A673 (cell line): ENCODE results near the gene ZNF579. TPM values are rescaled to one million over a fixed set of nuclear protein-coding genes. Genes with fewer than 3 reads are reported as not detected.

Experiments used
- BruUV-seq: library from RNA; stranded (reverse); fragments of 400-500 nt; replicated peaks from 2 replicates; lab custom pipeline; 2021; lab: Mats Ljungman, UMichigan
- CTCF ChIA-PET: fragments of 300-600 bp; sonication (Branson Sonifier 250); formaldehyde crosslinking; loops from one replicate; lab custom pipeline; 2022; ENCODE audit warnings: antibody characterized with exemption; lab: Charles Lee
- POLR2A ChIA-PET: fragments of 300-600 bp; sonication (Branson Sonifier 250); formaldehyde crosslinking; loops from one replicate; lab custom pipeline; 2022; ENCODE audit warnings: antibody characterized with exemption; ENCODE audit not compliant: low non-redundant PET; lab: Charles Lee
- DNase-seq: peaks from one replicate; pipeline ENCODE4 v3.0.0-alpha.2; 2015; ENCODE audit warnings: low spot score
- H3K27ac ChIP-seq: fragments of 200-600 bp; sonication (generic); 2 replicates; pipeline ENCODE4 v1.5.1; 2016; ENCODE audit warnings: mixed run types, low read depth, mild to moderate bottlenecking, mixed read lengths, antibody characterized with exemption, low read length; ENCODE audit not compliant: poor library complexity, severe bottlenecking
- H3K27me3 ChIP-seq: fragments of 200-600 bp; sonication (generic); replicated peaks from 2 replicates; pipeline ENCODE4 v1.6.1; 2017; ENCODE audit warnings: mixed run types, low read depth, mild to moderate bottlenecking, mixed read lengths, antibody characterized with exemption, low read length; ENCODE audit not compliant: insufficient read depth, poor library complexity
- H3K36me3 ChIP-seq: fragments of 200-600 bp; sonication (generic); 2 replicates; pipeline ENCODE4 v1.6.1; 2016; ENCODE audit warnings: mixed run types, mild to moderate bottlenecking, mixed read lengths, antibody characterized with exemption, low read length; ENCODE audit not compliant: insufficient read depth, poor library complexity, severe bottlenecking
- H3K4me1 ChIP-seq: fragments of 200-600 bp; sonication (generic); 2 replicates; pipeline ENCODE4 v1.6.1; 2017; ENCODE audit warnings: mixed run types, mild to moderate bottlenecking, mixed read lengths, antibody characterized with exemption, low read length; ENCODE audit not compliant: insufficient read depth, poor library complexity, severe bottlenecking
- H3K4me3 ChIP-seq: fragments of 200-600 bp; sonication (generic); 2 replicates; pipeline ENCODE4 v1.5.1; 2016; ENCODE audit warnings: low read depth, mixed run types, mild to moderate bottlenecking, mixed read lengths, low read length; ENCODE audit not compliant: poor library complexity, severe bottlenecking
- H3K9me3 ChIP-seq: fragments of 200-600 bp; sonication (generic); 2 replicates; pipeline ENCODE4 v1.6.1; 2016; ENCODE audit warnings: mixed run types, low read depth, mild to moderate bottlenecking, mixed read lengths, antibody characterized with exemption, low read length; ENCODE audit not compliant: poor library complexity, severe bottlenecking
- EZH2 ChIP-seq: fragments of 200-600 bp; sonication (generic); IDR thresholded peaks from 2 replicates; pipeline ENCODE4 v1.6.1; 2017; ENCODE audit warnings: borderline replicate concordance, low read depth, mild to moderate bottlenecking, mixed read lengths, antibody characterized with exemption, low read length; ENCODE audit not compliant: poor library complexity, severe bottlenecking
- intact Hi-C: fragments of 100-400 bp; cut with micrococcal nuclease; formaldehyde crosslinking; loops from one replicate; pipeline ENCODE4 v1.10.0; 2022; ENCODE audit not compliant: unreplicated experiment
- total RNA-seq: library from RNA; stranded (reverse); gene quantifications from 2 replicates; pipeline ENCODE4 v1.2.3, GENCODE V29; 2021
- TF ChIP-seq, protein P1 (sequence below): fragments of 300-800, 200-600 bp; sonication (generic); conservative IDR thresholded peaks from 2 replicates; pipeline ENCODE4 v1.5.1; 2017; ENCODE audit warnings: low read depth, mild to moderate bottlenecking, antibody characterized with exemption, low read length, moderate library complexity, mixed read lengths

ZNF579 gene
- total RNA-seq, 1 experiment from 2014 or later, result 27.5 TPM

DNA sequence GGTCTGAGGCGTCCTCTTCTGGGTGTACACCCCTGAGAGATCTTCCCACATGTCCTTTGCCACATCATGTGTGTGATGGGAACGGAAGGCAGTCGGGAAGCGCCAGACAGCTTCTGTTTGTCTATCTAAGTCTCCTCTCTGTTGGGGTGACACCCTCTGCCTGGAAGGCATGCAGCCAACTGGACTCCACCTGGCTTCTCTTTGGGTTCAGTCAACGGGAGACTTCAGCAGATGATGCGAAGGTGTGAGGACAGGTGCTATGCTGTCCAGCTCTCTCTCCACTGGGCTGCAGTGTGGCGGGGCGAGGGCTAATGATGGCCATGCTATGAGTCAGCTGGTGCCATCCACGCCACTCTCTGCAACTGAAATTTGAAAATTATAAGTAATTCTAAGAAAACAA is 21.0 kb downstream of the ZNF579 start:
- ChIA-PET POLR2A (no interaction called here), CTCF (no interaction called here)
- Histone ChIP-seq H3K27ac (no peak overlapping the region), H3K4me1 (no peaks in the 10 kb centered on the region), H3K36me3 (no peaks in the 10 kb centered on the region), H3K27me3 (peaks cover 3% of the 10 kb centered on the region), H3K9me3 (no peaks in the 10 kb centered on the region), H3K4me3 (no peak overlapping the region)
- intact Hi-C loops, result no loop called here
- no peak for DNase-seq
- TF ChIP-seq EZH2, result no peak
- TF ChIP-seq, protein P1, sequence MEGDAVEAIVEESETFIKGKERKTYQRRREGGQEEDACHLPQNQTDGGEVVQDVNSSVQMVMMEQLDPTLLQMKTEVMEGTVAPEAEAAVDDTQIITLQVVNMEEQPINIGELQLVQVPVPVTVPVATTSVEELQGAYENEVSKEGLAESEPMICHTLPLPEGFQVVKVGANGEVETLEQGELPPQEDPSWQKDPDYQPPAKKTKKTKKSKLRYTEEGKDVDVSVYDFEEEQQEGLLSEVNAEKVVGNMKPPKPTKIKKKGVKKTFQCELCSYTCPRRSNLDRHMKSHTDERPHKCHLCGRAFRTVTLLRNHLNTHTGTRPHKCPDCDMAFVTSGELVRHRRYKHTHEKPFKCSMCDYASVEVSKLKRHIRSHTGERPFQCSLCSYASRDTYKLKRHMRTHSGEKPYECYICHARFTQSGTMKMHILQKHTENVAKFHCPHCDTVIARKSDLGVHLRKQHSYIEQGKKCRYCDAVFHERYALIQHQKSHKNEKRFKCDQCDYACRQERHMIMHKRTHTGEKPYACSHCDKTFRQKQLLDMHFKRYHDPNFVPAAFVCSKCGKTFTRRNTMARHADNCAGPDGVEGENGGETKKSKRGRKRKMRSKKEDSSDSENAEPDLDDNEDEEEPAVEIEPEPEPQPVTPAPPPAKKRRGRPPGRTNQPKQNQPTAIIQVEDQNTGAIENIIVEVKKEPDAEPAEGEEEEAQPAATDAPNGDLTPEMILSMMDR, result no peak
- no TSS peak for BruUV-seq

DNA sequence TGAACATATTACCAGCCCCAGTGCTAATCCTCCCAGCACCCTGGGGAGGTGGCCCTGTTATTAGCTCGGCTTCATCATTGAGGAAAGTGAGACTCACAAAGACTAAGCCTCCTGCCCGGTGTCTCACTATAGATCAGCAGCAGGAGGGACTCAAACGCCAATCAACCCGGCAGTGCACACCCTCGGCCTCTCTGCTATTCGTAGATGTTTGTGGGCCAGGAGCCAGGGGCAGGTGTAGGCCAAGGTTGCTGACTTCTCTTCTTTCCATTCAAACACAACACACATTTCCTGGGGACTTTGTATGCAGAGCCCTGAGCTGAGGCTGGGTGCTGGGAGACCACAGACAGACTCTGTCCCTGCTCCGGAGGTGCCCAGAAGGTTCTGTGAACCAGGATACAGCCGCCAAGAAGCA is 25.9 kb downstream of the ZNF579 start:
- Histone ChIP-seq H3K4me1 (no peaks in the 10 kb centered on the region), H3K36me3 (no peaks in the 10 kb centered on the region), H3K4me3 (no peak overlapping the region), H3K27me3 (no peaks in the 10 kb centered on the region), H3K27ac (no peak overlapping the region), H3K9me3 (no peaks in the 10 kb centered on the region)
- no peak for TF ChIP-seq EZH2
- TF ChIP-seq, protein P1, result no peak
- no peak for DNase-seq
- ChIA-PET POLR2A (no interaction called here), CTCF (no interaction called here)
- intact Hi-C loops, result no loop called here
- BruUV-seq, result no TSS peak

DNA sequence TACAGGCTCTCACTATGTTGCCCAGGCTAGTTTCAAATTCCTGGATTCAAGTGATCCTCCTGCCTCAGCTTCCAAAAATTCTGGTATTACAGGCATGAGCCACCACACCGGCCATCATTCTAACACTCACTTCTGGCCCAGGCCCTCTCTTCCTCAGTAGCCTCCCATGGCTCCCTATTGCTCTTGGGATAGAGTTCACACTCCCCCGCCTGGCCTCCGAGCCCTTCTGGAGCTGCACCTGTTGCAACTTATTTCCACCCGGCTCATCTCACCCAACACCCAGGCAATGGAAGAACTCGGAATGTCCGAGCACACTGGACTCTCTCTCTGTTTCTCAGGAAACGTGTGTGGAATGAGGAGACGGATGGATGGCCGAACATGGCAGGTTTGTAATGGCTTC is 26.3 kb downstream of the ZNF579 start:
- CTCF ChIA-PET, result no interaction called here
- Histone ChIP-seq H3K4me1 (no peaks in the 10 kb centered on the region), H3K36me3 (no peaks in the 10 kb centered on the region), H3K27ac (no peak overlapping the region), H3K4me3 (no peak overlapping the region), H3K27me3 (no peaks in the 10 kb centered on the region), H3K9me3 (no peaks in the 10 kb centered on the region)
- TF ChIP-seq, protein P1, result no peak
- no peak for TF ChIP-seq EZH2
- intact Hi-C loops, result no loop called here
- POLR2A ChIA-PET, result no interaction called here
- no TSS peak for BruUV-seq
- DNase-seq, result no peak
